HG02852 (cell line): ENCODE results near the gene KCNMB4.
"Not testable (repeated sequence)": the region's sequence is repeated elsewhere in the genome, so short reads cannot be mapped to it uniquely, and the experiment has no call there.

Experiments used
- ATAC-seq: cut with Tn5 transposase; IDR thresholded peaks from one replicate; pipeline ENCODE4 v1.9.1; 2021; ENCODE audit warnings: mild to moderate bottlenecking, moderate library complexity; ENCODE audit not compliant: unreplicated experiment

KCNMB4 gene

GRCh38 chr12:70367258-70368141, 1.4 kb downstream of the KCNMB4 start:
- ATAC-seq = no peak

- ATAC-seq = no peak
These were observed 6.8 kb downstream of the KCNMB4 start for GRCh38 chr12:70372881-70373280.

DNA sequence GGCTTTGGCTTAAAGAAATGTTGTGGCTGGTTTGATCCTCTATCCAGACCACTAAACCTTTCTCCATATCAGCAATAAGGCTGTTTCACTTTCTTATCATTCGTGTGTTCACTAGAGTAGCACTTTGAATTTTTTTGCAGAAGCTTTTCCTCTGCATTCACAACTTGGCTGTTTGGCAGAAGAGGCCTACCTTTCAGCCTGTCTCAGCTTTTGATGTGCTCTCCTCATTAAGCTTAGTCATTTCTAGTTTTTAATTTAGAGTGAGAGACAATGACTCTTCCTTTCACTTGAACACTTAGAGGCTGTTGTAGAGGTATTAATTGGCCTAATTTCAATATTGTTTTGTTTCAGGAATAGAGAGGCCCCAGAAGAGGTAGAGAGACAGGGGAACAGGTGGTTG, 13.8 kb downstream of the KCNMB4 start:
- no peak for ATAC-seq

GRCh38 chr12:70383484-70383883, 17.4 kb downstream of the KCNMB4 start:
- ATAC-seq = no peak

- no peak for ATAC-seq
These were observed 17.8 kb downstream of the KCNMB4 start for GRCh38 chr12:70383886-70384285.

- ATAC-seq = no peak
These were observed 20.7 kb downstream of the KCNMB4 start for GRCh38 chr12:70386771-70387170.

DNA sequence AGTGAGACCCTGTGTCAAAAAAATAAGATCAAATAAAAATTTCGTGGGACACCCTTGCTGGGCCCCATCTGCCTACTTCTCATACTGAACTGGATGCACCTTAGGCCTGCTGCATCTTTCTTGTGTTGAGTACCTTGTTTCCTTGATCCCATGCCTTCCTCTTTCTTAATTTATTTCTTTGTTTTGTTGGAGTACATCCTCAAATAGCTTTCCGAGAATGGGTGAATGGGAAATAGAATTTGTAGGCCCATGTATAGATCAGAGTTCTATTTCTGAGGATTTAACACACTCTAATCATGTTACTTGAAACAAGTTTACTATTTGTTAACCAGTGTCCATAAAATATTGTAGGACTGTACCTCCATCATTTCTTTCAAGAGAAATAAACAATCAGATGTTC, 23.6 kb downstream of the KCNMB4 start:
- ATAC-seq = no peak

DNA sequence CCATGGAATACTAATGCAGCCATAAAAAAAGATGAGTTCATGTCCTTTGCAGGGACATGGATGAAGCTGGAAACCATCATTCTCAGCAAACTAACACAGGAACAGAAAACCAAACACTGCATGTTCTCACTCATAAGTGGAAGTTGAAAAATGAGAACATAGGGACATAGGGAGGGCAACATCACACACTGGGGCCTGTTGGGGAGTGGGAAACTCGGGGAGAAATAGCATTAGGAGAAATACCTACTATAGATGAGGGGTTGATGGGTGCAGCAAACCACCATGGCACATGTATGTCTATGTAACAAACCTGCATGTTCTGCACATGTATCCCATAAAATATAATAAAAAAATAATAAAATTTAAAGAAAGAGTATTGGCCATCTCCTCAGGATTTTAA, 26.5 kb downstream of the KCNMB4 start:
- ATAC-seq = not testable (repeated sequence)

DNA sequence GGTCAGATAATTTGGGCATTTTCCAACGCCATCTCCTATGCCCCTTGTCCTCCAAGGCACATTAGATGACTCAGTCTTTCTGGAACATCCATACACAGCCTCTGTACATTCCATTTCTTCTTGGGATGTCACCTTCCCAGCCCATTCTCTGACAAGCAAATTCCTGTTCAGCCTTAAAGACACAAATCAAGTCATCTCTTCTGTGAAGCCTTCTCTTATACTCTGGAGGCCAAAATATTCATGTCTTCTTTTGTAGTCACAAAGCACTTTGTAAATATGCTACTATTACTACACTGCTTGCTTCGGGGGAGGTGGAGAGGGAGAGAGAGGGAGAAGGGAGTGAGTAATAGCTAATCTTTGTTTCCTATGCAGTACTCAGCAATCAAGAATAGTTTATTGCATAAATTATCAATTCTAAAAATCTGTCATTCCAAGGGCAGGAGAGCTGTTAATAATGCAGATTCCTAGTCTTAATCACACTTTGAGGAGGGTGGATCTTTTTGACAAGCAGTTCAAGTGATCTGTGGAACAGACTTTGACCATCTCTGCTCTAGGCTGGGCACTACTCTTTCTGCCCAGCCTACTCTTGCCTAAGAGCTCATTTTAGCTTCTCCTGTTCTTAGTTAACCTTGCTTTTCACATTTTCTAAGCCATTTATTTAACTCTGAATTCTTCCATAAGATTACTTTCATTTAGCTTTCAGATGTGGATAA, 27.9 kb downstream of the KCNMB4 start:
- ATAC-seq = no peak

DNA sequence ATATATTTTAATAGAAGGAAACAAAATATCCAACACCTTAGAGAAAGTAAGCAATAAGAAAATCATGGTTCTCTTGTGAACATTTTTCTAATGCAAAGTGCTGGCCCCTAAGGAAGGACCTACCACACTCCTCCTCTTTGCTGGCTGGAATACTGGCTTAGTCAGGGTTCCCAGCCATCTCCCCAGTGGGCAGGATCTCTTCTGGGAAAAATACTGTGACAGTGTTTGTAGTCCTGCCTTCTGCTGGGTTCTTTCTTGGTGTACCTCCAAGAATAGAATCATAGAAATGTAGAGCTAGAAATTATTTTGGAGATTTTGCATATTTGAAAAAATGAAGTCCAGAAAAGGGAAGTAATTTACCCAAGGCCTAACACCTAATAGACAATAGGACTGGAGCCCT, 31.9 kb downstream of the KCNMB4 start:
- ATAC-seq = no peak

DNA sequence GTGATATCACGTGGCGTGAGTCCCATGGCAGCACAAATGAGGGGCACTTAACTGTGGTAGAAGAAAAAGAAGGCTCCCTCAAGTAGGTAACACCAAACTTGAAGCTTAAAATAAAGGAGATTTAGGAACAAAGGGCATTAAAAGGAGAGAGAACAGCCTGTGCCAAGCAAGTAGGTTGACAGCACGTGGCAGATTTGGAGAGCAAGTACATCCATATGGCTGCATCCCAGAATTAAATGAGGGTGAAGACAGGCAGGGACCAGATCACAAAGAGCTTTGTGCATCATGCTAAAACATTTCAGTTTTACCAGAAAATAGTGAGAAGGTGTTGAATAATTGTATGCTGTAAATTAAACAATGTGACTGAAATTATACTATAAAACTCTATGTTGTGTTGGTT, 32.8 kb downstream of the KCNMB4 start:
- ATAC-seq = no peak

DNA sequence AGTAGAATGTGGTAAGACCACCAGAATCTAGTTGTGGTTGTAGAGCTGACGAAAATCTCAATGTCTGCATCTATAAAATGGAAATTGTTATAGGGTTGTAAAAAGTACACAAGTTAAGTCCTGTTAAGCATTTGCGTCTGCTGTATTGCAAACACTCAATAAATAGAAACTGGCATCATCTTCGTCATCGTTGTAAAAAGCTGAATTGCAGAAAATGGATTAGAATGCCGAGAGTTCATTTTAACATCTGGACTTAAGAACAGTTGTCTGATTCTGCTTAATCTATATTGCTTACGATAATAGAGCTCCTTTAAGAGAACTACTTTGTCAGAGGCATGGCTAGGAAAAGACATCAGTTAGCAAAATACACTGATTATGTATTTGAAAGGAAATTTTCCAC, 33.2 kb downstream of the KCNMB4 start:
- ATAC-seq = no peak

DNA sequence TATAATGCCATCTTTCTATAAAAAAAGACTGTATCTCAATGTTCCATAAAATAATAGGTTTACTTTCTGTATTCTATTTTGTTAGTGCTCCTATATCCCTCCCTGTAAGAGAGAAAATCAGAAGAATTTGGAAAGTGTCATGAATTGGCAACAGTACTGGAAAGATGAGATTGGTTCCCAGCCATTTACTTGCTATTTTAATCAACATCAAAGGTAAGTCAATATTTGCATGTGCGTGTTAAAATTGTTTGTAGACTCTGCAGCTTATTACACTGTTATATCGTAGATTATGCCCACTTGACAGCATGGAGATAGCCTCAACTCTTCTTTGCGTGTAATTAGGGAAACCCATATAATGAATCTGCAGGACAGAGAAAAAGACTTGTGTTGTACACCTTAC, 34.0 kb downstream of the KCNMB4 start:
- ATAC-seq = no peak

DNA sequence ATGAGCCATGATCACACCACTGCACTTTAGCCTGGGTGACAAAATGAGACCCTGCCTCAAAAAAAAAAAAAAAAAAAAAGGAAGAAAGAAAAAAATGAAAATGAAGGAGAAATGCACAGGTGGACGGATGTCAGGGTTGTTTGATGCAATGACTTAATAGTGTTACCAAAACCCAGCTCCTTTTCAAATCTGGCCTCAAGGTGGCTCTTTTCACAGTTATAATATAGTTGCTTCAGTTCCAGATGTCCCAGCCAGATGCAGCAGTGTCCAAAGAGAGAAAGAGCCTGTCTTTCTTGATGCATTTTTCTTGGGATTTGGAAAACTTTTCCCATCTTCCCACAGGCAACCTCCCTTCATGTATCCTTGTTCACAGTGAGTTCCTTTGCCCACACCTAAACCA, 36.5 kb downstream of the KCNMB4 start:
- ATAC-seq = no peak

GRCh38 chr12:70403826-70404225, 37.7 kb downstream of the KCNMB4 start:
- no peak for ATAC-seq

DNA sequence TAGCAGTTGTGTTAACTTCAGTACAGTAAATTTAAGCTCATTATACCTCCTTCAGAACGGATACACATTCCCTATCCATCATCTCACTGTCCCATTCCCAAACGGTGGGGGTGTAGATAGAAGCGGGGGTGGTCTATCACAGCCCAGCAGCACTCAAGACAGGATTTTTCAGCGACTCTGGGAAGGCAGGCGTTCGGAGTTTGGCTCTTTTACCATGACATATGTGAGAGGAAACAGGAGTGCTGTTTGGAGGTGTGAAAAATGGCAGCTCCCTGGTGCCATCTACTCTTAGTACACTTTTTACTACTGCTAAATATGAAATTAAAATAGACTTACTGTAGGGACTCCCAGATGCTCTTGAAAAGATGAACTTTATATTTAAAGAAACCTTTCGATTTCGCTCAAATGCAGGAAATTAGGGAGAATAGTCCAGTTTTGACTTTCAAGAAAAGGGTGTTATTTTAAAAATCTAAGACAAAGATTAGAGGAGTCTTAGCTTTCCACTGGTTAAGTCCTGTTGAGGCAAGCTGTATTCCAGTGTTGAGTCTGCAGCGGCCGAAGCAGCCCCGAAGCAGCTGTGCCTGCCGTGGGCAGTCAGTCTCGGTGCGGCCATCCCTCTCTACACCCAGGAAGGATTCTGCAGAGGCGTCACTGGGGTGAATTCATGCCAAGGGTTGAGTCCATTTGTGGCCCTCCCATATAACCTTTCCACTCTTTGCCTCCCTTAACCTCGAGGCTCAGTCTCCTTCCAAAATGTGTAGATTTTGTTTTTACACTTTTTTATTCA, 42.1 kb downstream of the KCNMB4 start:
- no peak for ATAC-seq

DNA sequence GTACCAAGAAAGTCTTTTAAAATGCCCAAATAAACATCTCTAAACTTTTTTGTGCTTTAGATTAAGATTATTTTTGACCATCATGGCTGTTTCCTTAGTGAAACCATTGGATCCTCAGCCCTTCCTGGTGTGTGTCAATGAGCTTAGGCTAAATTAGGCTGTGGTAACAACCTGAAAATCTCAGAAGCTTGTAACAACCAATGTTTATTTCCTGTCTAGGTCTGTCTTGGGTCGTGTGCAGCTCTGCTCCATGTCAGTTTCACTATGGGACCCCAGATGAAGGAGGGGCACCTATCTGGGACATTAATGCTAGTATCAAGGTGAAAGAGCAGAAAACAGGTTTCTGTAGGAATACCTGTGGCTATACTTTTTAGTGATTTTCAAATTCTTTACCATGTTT, 49.9 kb downstream of the KCNMB4 start:
- peak; percentile 72 for ATAC-seq

DNA sequence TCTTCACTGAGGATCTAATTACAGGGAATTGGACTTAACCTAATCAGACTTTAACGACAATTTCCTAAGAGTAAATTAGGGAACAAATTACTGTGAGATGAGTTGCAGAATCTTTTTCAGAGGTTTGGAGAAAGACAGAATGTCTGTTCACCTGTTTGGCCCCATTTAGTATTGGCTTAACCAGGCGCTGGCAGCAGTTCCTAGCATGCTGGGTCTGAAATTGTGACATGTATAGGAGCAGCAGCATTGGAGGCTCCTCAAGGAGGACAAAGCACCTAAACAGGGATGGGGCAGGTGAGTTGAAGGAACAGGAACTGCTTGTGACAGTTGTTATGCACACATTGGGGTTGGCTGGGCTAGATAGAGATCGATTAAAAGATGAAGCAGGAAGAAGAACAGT, 51.0 kb downstream of the KCNMB4 start:
- ATAC-seq = no peak

DNA sequence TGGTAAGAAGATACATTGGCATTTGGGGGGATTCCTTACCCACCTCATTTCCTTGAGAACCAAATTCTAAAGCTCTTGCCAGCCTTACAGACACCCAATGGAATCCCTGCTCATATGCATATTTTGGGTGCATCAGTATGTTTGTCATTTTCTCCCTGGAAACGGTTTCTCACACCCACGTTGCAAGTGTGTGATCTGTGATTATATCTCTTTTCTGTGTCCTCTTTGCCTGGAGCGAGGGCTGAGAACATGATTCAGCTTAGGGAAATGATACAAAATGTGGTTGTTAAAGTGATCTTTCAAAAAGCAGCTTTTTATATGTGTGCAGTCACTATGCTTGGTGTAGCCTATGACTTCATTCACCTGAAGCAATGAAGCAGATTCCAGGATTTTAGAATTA, 52.0 kb downstream of the KCNMB4 start:
- no peak for ATAC-seq

GRCh38 chr12:70422631-70423030, 56.5 kb downstream of the KCNMB4 start:
- no peak for ATAC-seq

GRCh38 chr12:70426620-70427019, 60.5 kb downstream of the KCNMB4 start:
- ATAC-seq = no peak

- no peak for ATAC-seq
These were observed 61.5 kb downstream of the KCNMB4 start for GRCh38 chr12:70427611-70428010.
